ENCODE data around the gene CHTOP.
A peak's percentile ranks its signal among the peaks of the same experiment; 100 is the strongest.
"Not testable (repeated sequence)": the region's sequence is repeated elsewhere in the genome, so short reads cannot be mapped to it uniquely, and the experiment has no call there.

Gene CHTOP

DNA sequence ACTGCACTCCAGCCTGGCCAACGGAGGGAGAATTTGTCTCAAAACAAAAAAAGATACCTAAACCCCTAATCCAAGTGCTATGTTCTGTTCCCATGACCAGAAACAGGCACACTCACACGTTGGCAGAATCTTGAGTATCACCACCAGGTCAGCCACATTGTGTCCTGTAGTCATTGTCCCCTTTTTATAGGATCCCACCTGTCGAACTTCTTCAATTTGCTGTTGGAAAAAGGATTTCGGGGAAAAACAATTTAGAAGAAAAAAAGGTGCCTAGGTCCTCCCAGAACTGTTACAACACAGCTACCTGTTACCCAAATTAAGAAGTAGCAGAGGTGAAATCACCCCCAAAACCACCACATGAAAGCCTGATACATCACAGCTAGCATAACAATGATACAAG lies 33.6 kb downstream of the CHTOP start:
- no peak for DNase-seq

DNA sequence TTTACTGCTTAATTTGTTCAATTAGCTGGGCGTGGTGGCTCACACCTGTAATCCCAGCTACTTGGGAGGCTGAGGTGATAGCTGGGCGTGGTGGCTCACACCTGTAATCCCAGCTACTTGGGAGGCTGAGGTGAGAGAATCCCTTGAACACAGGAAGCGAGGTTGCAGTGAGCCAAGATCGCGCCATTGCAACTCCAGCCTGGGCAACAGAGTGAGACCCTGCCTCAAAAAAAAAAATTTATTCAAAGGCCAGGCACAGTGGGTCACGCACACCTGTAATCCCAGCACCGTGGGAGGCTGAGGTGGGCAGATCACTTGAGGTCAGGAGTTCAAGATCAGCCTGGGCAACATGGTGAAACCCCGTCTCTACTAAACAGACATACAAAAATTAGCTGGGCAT lies 34.8 kb downstream of the CHTOP start:
- not testable (repeated sequence) for DNase-seq

DNA sequence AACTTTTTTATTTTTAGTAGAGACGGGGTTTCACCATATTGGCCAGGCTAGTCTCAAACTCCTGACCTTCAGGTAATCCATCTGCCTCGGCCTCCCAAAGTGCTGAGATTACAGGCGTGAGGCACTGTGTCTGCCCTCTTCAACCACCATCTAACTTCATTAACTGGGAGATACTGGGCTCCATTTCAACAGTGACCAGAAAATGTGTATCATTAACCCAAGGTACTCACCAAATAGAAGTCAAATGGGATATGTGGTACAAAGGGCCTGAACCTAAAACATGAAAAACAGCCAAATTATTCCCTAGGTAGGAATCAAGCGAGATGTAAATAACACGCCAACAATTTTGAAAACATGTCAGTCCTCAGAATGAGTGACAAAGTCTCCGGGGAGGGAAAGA lies 35.7 kb downstream of the CHTOP start:
- DNase-seq: no peak

DNA sequence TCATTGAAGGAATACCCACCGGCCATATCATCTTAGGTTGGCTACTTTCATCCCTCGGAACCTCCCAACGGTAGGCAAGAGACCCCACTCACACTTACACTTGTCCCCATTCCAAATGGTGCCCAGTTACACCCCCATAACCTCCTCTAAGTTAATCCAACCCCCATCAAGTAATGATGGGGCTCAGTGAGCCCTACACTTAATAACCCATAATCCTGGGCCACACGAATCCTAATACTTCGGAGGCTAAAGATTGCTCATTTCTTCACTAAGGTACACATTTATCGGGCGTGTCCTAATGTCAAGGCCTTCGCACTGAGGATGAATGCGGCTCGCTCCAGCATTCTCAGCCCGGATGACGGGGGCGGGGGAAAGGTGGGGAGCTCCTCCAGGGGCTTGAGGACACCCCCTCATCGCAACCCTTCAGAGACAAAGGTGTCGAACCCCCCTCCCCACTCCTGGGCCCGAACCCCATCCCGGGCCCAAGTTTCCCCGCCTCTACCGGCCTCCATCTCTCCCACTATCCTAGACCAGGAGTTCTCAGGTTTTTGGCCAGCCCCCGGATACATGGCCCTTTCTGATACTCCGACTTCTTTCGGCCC lies 36.5 kb downstream of the CHTOP start:
- DNase-seq: no peak

DNA sequence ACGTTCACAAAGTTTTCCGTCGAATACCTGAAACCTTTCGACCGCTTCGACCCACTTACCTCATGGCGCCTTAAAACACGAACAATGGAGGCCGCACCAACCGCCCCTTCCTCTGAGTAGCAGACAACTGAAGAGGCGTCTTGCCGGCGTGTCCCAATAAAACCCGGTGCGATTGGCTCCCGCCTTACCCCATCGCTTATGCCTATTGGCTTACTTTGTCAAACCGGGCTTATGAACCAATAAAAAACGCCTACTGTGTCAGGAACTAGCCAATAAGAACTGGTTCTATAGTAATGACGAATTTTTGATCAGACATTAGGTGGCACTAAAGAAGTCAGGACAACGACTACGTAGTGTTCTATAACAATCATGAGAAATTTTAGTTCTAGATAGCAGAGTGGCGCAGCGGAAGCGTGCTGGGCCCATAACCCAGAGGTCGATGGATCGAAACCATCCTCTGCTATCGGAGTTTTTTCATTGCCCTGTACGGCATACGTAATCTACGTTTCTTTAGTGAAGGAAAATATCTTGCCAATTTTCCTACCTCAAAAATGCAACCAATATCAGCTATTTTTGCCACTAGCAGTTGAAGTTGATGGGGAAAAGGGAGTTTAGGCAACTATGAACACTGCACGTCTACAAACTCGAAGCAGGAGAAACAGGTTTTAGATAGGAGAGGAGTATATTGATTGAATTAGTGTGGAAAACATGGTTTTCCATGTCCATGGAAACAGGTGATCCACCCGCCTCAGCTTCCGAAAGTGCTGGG lies 37.2 kb downstream of the CHTOP start, which contains the start of gene ILF2:
Gene ILF2, minus strand, starts transcription at position 135 of the 769 bp plus-strand sequence. Its CDS starts 71 bp downstream, at position 64.
- DNase-seq: peak; percentile 99 to 100

DNA sequence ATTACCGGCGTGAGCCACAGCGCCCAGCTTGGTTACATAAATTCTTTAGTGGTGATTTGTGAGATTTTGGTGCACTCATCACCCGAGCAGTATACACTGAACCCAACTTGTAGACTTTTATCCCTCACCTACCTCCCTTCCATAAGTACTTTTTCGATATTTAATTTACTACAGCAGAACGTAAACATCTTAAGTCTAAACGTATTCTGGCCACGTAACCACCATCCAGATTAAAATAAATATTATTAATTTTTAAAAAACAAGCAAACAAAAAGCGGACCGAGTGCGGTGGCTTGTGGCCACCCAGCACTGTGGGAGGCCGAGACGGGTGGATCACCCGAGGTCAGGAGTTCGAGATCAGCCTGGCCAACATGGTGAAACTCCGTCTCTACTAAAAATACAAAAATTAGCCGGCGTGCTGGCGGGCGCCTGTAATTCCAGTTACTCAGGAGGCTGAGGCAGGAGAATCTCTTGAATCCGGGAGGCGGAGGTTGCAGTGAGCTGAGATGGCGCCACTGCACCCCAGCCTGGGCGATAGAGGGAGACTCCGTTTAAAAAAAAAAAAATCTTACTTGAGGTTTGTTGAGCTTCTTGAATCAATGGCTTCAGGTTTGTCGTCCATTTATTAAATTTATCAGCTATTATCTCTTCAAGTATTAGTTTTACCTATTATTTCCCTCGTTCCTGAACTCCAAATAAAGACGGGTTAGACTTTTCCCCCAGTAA lies 37.9 kb downstream of the CHTOP start:
- DNase-seq: peak; percentile 68

DNA sequence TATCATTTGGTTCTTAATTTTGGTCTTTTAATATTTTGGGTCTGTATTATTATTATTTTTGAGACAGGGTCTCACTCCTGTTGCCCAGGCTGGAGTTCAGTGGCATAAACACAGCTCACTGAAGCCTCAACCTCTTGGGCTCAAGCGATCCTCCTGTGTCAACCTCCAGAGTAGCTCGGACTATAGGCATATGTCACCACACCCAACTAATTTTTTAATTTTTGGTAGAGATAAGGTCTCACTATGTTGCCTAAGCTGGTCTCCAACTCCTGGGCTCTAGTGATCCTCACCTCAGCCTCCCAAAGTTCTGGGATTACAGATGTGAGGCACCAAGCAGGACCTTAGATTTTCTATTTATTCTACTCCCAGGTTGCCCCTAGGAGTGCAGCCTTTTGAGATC lies 39.6 kb downstream of the CHTOP start:
- DNase-seq: no peak

DNA sequence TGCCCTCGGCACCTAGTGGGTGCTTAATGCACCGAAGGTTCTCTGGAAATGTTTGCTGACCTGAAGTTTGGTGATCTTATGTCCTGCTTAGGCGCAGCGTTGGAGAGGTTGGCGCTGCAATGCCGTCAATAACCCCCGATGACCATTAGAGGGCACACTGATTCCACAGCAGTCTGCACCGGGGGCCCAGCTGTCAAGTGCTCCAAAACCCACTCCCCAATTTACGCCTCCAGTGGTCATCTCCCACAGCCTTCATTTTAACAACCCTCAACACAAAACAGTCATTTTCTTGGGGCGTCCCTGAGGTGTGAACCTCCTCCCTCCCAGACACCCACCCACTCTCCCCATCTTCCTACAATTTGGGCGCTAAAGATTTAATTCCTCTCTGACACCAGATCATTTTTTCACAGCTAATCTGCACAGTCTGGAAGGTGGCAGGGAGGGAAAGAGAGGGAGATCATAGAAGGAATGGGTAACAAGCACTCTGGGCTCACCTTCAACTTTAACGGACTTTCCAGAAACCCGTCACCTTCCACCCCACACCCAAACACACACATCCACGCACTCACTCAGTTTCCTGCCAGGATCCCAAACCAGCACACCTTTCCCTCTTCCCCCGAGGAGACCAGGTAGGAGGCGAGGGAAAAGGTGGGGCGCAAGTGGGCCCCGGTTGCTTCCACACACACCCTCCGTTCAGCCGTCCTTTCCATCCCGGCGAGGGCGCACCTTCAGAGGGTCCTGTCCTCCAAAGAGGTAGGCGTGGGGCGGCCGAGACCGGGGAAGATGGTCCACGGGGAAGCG lies 44.1 kb downstream of the CHTOP start:
- peak; percentile 49 to 56 for DNase-seq

DNA sequence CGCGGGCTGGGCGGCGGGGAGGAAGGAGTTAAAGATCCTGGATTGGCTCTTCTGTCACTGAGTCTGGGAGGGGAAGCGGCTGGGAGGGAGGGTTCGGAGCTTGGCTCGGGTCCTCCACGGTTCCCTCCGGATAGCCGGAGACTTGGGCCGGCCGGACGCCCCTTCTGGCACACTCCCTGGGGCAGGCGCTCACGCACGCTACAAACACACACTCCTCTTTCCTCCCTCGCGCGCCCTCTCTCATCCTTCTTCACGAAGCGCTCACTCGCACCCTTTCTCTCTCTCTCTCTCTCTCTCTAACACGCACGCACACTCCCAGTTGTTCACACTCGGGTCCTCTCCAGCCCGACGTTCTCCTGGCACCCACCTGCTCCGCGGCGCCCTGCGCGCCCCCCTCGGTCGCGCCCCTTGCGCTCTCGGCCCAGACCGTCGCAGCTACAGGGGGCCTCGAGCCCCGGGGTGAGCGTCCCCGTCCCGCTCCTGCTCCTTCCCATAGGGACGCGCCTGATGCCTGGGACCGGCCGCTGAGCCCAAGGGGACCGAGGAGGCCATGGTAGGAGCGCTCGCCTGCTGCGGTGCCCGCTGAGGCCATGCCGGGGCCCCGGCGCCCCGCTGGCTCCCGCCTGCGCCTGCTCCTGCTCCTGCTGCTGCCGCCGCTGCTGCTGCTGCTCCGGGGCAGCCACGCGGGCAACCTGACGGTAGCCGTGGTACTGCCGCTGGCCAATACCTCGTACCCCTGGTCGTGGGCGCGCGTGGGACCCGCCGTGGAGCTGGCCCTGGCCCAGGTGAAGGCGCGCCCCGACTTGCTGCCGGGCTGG lies 44.9 kb downstream of the CHTOP start, which contains the start of gene NPR1:
Gene NPR1, plus strand, starts transcription at position 170 of the 818 bp plus-strand sequence. Its CDS starts 421 bp downstream, at position 591.
- no peak for DNase-seq

DNA sequence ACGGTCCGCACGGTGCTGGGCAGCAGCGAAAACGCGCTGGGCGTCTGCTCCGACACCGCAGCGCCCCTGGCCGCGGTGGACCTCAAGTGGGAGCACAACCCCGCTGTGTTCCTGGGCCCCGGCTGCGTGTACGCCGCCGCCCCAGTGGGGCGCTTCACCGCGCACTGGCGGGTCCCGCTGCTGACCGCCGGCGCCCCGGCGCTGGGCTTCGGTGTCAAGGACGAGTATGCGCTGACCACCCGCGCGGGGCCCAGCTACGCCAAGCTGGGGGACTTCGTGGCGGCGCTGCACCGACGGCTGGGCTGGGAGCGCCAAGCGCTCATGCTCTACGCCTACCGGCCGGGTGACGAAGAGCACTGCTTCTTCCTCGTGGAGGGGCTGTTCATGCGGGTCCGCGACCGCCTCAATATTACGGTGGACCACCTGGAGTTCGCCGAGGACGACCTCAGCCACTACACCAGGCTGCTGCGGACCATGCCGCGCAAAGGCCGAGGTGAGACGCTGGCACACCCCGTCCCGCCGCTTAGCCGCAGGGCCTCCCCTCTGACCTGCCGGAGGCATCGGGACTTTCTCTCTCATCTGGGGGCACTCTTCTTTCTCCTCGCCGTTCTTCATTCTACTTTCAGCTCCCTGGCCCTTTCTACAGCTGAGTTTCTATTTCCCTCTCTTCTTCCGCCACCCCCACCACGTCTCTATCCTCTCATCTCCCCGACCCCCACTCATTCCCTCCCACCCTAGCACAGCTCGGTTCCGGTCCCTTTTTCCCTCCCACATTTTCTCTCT lies 45.7 kb downstream of the CHTOP start:
- no peak for DNase-seq

- DNase-seq: no peak
Measured at GRCh38 chr1:153680120-153680403, 46.2 kb downstream of the CHTOP start.

- no peak for DNase-seq
Measured at GRCh38 chr1:153682730-153683129, 48.9 kb downstream of the CHTOP start.

- DNase-seq: no peak
Measured at GRCh38 chr1:153683854-153684253, 50.0 kb downstream of the CHTOP start.

- DNase-seq: no peak
Measured at GRCh38 chr1:153684892-153685291, 51.0 kb downstream of the CHTOP start.

GRCh38 chr1:153685544-153686340 lies 51.9 kb downstream of the CHTOP start:
- DNase-seq: no peak

GRCh38 chr1:153687346-153688125 lies 53.7 kb downstream of the CHTOP start:
- no peak for DNase-seq

- DNase-seq: no peak
Measured at GRCh38 chr1:153688276-153688675, 54.4 kb downstream of the CHTOP start.

DNA sequence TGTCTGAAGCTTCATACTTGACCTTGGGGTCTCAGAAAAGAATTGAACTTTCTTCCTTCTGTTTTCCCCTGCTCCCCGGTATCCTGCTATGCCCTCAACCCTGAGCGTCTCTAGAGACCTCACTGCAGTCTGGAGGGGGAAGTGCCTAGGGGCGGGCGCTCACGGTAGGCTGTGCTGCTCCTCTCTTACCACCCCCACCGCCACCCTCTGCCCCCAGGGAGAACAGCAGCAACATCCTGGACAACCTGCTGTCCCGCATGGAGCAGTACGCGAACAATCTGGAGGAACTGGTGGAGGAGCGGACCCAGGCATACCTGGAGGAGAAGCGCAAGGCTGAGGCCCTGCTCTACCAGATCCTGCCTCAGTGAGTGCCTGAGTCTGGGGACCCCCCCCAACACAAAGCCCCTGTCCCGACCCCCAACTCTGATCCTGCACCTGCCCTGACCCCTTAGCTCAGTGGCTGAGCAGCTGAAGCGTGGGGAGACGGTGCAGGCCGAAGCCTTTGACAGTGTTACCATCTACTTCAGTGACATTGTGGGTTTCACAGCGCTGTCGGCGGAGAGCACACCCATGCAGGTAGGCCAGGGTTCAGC lies 55.0 kb downstream of the CHTOP start:
- DNase-seq: no peak

DNA sequence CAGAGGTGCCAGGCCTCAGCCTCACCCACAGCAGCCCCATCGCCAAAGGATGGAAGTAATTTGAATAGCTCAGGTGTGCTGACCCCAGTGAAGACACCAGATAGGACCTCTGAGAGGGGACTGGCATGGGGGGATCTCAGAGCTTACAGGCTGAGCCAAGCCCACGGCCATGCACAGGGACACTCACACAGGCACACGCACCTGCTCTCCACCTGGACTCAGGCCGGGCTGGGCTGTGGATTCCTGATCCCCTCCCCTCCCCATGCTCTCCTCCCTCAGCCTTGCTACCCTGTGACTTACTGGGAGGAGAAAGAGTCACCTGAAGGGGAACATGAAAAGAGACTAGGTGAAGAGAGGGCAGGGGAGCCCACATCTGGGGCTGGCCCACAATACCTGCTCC lies 59.6 kb downstream of the CHTOP start:
- no peak for DNase-seq
